HepG2 (cell line): Measurements from ENCODE around the gene WNT3. TPM values are rescaled to one million over a fixed set of nuclear protein-coding genes. Genes with fewer than 3 reads are reported as not detected.
A peak's percentile ranks its signal among the peaks of the same experiment; 100 is the strongest.

Experiments used
- ATF1 ChIP-seq: IDR thresholded peaks from 2 replicates; pipeline ENCODE4 v1.6.1; 2016; ENCODE audit warnings: mild to moderate bottlenecking, control low read depth
- FOXM1 ChIP-seq: sonication (generic); formaldehyde crosslinking; IDR thresholded peaks from 2 replicates; pipeline ENCODE4 v1.5.0; 2020; ENCODE audit warnings: missing genetic modification reagents
- HMG20B ChIP-seq: conservative IDR thresholded peaks from 2 replicates; pipeline ENCODE4 v1.6.1; 2016; ENCODE audit warnings: missing genetic modification reagents, missing compliant biosample characterization
- IRX3 ChIP-seq: sonication (generic); formaldehyde crosslinking; IDR thresholded peaks from 2 replicates; pipeline ENCODE4 v1.8.1; 2023; ENCODE audit warnings: mild to moderate bottlenecking, low read depth, missing genetic modification reagents, borderline replicate concordance
- KAT7 ChIP-seq: IDR thresholded peaks from 2 replicates; pipeline ENCODE4 v1.6.1; 2018; ENCODE audit warnings: borderline replicate concordance, missing compliant biosample characterization
- MATR3 ChIP-seq: sonication (generic); formaldehyde crosslinking; IDR thresholded peaks from 2 replicates; pipeline ENCODE4 v1.4.0; 2020; ENCODE audit warnings: missing genetic modification reagents
- NFIC ChIP-seq: IDR thresholded peaks from 2 replicates; pipeline ENCODE4 v1.6.1; 2012; ENCODE audit warnings: mild to moderate bottlenecking, low read length, inconsistent platforms
- PHF5A ChIP-seq: IDR thresholded peaks from one replicate; pipeline ENCODE4 v1.6.1; 2018; ENCODE audit warnings: low read depth, missing genetic modification reagents; ENCODE audit not compliant: unreplicated experiment
- SOX6 ChIP-seq, 2 experiments: fragments of 450-650 bp in 1 of 2; sonication (generic) in 1 of 2; formaldehyde crosslinking in 1 of 2; IDR thresholded peaks; 2 replicates each; pipeline versions ENCODE4 v1.4.0 to v1.6.1; 2017 to 2020; ENCODE audit warnings: antibody characterized with exemption in 1 of 2, mild to moderate bottlenecking in 1 of 2, missing genetic modification reagents in 1 of 2
- STAG1 ChIP-seq: sonication (generic); formaldehyde crosslinking; IDR thresholded peaks from 2 replicates; pipeline ENCODE4 v1.4.0; 2020; ENCODE audit warnings: missing genetic modification reagents
- TBP ChIP-seq: sonication (generic); formaldehyde crosslinking; IDR thresholded peaks from 2 replicates; pipeline ENCODE4 v1.5.0; 2020; ENCODE audit warnings: missing genetic modification reagents
- TBX3 ChIP-seq: fragments of 450-650 bp; IDR thresholded peaks from 2 replicates; pipeline ENCODE4 v1.6.1; 2017; ENCODE audit warnings: antibody characterized with exemption, mild to moderate bottlenecking, inconsistent platforms, borderline replicate concordance
- ZNF225 ChIP-seq: sonication (generic); formaldehyde crosslinking; IDR thresholded peaks from 2 replicates; pipeline ENCODE4 v1.4.0; 2020; ENCODE audit warnings: mild to moderate bottlenecking, missing genetic modification reagents
- ZNF3 ChIP-seq: IDR thresholded peaks from 2 replicates; pipeline ENCODE4 v1.7.0; 2017; ENCODE audit warnings: inconsistent platforms
- ZNF460 ChIP-seq: sonication (generic); formaldehyde crosslinking; IDR thresholded peaks from 2 replicates; pipeline ENCODE4 v1.5.1; 2020; ENCODE audit warnings: missing genetic modification reagents, mild to moderate bottlenecking, borderline replicate concordance
- ZNF737 ChIP-seq: sonication (generic); formaldehyde crosslinking; IDR thresholded peaks from 2 replicates; pipeline ENCODE4 v1.5.0; 2020; ENCODE audit warnings: missing genetic modification reagents, mild to moderate bottlenecking, borderline replicate concordance
- ZNF841 ChIP-seq: sonication (generic); formaldehyde crosslinking; IDR thresholded peaks from 2 replicates; pipeline ENCODE4 v1.8.1; 2023; ENCODE audit warnings: missing genetic modification reagents, borderline replicate concordance
- polyA plus RNA-seq, 8 experiments: library from polyadenylated mRNA; depleted of rRNA in 3 of 8; stranded (reverse) in 7 of 8; unstranded in 1 of 8; fragments of >200 nt; fragmentation: Illumina TruSeq in 4 of 8; extraction: Trizol in 4 of 8; gene quantifications; 2 replicates each; pipeline versions ENCODE4 v1.2.1 to v1.2.3, GENCODE V29; 2011 to 2016; ENCODE audit warnings: low read depth in 4 of 8, missing spikeins in 1 of 8, mixed read lengths in 1 of 8; ENCODE audit not compliant: insufficient read depth in 1 of 8
- total RNA-seq, 5 experiments: library from RNA; depleted of rRNA; stranded (reverse); fragments of >200 nt; fragmentation: Illumina TruSeq; extraction: Trizol; gene quantifications; 2 replicates each; pipeline ENCODE4 v1.2.3, GENCODE V29; 2016; ENCODE audit warnings: low read depth in 1 of 5
- TF ChIP-seq, protein P1 (sequence below): sonication (generic); formaldehyde crosslinking; IDR thresholded peaks from 2 replicates; pipeline ENCODE4 v1.5.0; 2020; ENCODE audit warnings: missing genetic modification reagents
- TF ChIP-seq, protein P2 (sequence below): IDR thresholded peaks from 2 replicates; pipeline ENCODE4 v1.6.1; 2016; ENCODE audit warnings: mild to moderate bottlenecking
- TF ChIP-seq, protein P3 (sequence below): sonication (generic); formaldehyde crosslinking; IDR thresholded peaks from 2 replicates; pipeline ENCODE4 v1.5.0; 2020; ENCODE audit warnings: mild to moderate bottlenecking, missing genetic modification reagents, borderline replicate concordance

WNT3 gene
- total and polyA plus RNA-seq, 2 of the 13 experiments (the other 11 are each of a cell fraction or from before 2014, with no cell fraction given): 8.5 to 10.3 TPM

- peak; percentile 90 for TF ChIP-seq IRX3 (CRISPR knock-in tag)
- no peak; the same call in 1 of the 2 replicates for TF ChIP-seq ZNF225 (CRISPR knock-in tag)
- TF ChIP-seq TBX3: no peak
- TF ChIP-seq ATF1 (CRISPR knock-in tag): no peak
- no peak for TF ChIP-seq MATR3 (CRISPR knock-in tag)
- no peak for TF ChIP-seq PHF5A
- TF ChIP-seq KAT7 (CRISPR knock-in tag): 0 out of 2 replicates have a peak, but pooled peaks have one; percentile 65
- TF ChIP-seq ZNF737 (CRISPR knock-in tag): peak; percentile 80
- TF ChIP-seq FOXM1: no peak
- TF ChIP-seq SOX6 (IDR thresholded peaks at IDR 0.05): no peak
- TF ChIP-seq SOX6 (CRISPR knock-in tag; IDR thresholded peaks at IDR 0.05): no peak; the same call in 1 of the 2 replicates
- 0 out of 2 replicates have a peak, but pooled peaks have one; percentile 3 for TF ChIP-seq ZNF841
- TF ChIP-seq, protein P1, sequence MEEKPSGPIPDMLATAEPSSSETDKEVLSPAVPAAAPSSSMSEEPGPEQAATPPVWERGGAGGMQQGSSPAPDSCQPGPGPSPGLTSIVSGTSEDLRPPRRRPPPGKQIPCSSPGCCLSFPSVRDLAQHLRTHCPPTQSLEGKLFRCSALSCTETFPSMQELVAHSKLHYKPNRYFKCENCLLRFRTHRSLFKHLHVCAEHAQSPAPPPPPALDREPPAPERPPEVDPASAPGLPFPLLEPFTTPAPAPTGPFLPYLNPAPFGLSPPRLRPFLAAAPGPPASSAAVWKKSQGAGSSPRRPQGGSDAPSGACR (CRISPR knock-in tag): no peak
- TF ChIP-seq NFIC: no peak
- TF ChIP-seq ZNF460: no peak
- peak; percentile 38; the same call in 1 of the 2 replicates for TF ChIP-seq TBP (CRISPR knock-in tag)
- no peak for TF ChIP-seq ZNF3 (CRISPR knock-in tag)
- TF ChIP-seq STAG1: 0 out of 2 replicates have a peak, but pooled peaks have one; percentile 1
- TF ChIP-seq, protein P2, sequence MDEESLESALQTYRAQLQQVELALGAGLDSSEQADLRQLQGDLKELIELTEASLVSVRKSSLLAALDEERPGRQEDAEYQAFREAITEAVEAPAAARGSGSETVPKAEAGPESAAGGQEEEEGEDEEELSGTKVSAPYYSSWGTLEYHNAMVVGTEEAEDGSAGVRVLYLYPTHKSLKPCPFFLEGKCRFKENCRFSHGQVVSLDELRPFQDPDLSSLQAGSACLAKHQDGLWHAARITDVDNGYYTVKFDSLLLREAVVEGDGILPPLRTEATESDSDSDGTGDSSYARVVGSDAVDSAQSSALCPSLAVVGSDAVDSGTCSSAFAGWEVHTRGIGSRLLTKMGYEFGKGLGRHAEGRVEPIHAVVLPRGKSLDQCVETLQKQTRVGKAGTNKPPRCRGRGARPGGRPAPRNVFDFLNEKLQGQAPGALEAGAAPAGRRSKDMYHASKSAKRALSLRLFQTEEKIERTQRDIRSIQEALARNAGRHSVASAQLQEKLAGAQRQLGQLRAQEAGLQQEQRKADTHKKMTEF (CRISPR knock-in tag): peak; percentile 27; the same call in 1 of the 2 replicates
- TF ChIP-seq HMG20B: no peak
- TF ChIP-seq, protein P3, sequence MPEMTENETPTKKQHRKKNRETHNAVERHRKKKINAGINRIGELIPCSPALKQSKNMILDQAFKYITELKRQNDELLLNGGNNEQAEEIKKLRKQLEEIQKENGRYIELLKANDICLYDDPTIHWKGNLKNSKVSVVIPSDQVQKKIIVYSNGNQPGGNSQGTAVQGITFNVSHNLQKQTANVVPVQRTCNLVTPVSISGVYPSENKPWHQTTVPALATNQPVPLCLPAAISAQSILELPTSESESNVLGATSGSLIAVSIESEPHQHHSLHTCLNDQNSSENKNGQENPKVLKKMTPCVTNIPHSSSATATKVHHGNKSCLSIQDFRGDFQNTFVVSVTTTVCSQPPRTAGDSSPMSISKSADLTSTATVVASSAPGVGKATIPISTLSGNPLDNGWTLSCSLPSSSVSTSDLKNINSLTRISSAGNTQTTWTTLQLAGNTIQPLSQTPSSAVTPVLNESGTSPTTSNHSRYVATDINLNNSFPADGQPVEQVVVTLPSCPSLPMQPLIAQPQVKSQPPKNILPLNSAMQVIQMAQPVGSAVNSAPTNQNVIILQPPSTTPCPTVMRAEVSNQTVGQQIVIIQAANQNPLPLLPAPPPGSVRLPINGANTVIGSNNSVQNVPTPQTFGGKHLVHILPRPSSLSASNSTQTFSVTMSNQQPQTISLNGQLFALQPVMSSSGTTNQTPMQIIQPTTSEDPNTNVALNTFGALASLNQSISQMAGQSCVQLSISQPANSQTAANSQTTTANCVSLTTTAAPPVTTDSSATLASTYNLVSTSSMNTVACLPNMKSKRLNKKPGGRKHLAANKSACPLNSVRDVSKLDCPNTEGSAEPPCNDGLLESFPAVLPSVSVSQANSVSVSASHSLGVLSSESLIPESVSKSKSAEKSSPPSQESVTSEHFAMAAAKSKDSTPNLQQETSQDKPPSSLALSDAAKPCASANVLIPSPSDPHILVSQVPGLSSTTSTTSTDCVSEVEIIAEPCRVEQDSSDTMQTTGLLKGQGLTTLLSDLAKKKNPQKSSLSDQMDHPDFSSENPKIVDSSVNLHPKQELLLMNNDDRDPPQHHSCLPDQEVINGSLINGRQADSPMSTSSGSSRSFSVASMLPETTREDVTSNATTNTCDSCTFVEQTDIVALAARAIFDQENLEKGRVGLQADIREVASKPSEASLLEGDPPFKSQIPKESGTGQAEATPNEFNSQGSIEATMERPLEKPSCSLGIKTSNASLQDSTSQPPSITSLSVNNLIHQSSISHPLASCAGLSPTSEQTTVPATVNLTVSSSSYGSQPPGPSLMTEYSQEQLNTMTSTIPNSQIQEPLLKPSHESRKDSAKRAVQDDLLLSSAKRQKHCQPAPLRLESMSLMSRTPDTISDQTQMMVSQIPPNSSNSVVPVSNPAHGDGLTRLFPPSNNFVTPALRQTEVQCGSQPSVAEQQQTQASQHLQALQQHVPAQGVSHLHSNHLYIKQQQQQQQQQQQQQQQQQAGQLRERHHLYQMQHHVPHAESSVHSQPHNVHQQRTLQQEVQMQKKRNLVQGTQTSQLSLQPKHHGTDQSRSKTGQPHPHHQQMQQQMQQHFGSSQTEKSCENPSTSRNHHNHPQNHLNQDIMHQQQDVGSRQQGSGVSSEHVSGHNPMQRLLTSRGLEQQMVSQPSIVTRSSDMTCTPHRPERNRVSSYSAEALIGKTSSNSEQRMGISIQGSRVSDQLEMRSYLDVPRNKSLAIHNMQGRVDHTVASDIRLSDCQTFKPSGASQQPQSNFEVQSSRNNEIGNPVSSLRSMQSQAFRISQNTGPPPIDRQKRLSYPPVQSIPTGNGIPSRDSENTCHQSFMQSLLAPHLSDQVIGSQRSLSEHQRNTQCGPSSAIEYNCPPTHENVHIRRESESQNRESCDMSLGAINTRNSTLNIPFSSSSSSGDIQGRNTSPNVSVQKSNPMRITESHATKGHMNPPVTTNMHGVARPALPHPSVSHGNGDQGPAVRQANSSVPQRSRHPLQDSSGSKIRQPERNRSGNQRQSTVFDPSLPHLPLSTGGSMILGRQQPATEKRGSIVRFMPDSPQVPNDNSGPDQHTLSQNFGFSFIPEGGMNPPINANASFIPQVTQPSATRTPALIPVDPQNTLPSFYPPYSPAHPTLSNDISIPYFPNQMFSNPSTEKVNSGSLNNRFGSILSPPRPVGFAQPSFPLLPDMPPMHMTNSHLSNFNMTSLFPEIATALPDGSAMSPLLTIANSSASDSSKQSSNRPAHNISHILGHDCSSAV (CRISPR knock-in tag): peak; percentile 80; the same call in 1 of the 2 replicates
These were observed 47.5 kb downstream of the WNT3 start (continued) for GRCh38 chr17:46770818-46771560.
